ENCODE data around the gene ETV4.

Gene ETV4

DNA sequence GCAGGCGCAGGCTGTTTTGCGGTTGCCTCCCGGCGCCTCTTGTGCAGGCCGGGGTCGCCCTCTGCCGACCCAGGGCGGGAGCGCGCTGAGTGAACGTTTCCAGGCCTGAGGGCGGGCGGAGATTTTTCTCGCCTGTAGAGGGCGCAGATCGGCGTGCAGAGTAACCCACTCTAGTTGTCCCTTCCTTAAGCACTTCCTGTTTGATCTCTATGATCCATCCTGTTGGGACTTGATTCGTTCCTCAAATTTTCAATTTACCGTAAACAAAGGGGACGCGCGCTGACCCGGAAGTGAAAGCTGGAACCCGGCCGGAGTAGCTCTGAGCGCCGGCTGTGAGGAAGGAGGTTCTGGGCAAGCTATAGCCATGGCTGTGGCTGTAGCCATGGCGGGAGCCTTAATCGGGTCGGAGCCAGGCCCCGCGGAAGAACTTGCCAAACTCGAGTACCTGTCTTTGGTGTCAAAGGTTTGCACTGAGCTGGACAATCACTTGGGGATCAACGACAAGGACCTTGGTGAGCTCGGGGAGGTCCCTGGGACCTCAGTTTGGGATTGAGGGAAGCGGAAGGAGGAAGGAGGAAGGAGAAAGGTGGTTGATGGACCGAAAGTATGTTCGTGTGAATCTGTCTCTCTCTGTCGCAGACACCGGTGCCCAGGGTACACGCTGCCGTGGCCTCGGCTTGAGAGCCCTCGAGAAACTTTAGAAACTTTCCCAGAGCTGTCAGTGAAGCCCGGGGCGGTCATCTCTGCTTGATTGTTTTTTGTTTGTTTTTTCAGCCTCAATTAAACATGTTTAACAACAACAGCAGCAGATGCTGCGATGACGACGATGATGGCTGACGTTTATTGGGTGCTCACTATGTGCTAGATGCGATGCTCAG lies 62.2 kb downstream of the ETV4 start, which contains the start of gene DHX8:
Gene DHX8 (plus strand): TSS at position 302 of the 878 bp plus-strand sequence. CDS start 63 bp downstream, at position 365.
- FAIRE-seq = peak; percentile 53
- peak; percentile 100 for TF ChIP-seq CTCF (IDR thresholded peaks at IDR 0.05; ENCODE audit: insufficient read depth, missing control alignments)
- DNase-seq (ENCODE audit: insufficient read length, low spot score) = peak; percentile 59

DNA sequence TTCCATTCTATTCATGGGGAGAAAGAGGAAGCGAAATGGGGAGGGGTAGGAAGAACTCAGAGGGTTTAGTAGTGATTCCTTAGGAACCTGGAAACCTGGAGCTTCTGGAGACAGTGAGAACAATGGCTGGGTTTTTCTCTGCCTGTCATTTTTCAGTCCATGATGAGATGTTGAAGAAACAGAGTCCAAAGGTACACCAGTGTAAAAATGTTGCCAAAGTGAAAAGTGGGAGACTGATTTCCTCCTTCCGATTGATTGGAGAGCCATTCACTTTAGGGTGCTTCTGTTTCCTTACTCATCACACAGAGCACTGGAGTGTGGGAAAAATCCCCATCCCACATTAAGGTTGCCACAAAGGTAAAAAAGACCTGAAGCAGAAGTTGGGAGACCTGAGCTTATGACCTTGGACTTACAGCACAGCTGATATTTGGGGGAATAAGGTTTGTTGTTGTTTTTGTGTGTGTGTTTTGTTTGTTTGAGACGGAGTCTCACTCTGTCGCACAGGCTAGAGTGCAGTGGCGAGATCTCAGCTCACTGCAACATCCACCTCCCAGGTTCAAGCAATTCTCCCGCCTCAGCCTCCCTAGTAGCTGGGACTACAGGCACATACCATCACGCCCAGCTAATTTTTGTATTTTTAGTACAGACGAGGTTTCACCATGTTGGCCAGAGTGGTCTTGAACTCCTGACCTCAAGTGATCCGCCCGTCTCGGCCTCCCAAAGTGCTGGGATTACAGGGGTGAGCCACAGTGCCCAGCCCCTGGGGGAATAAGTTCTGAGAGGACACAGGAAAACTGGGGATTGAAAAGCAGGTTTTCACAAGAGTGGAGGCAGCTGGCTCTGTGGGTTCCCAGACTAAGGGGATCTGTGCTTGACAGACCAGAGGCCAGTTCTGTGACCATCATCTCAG lies 63.8 kb downstream of the ETV4 start:
- no peak for TF ChIP-seq CTCF (IDR thresholded peaks at IDR 0.05; ENCODE audit: insufficient read depth, missing control alignments)
- FAIRE-seq (no peak), DNase-seq (ENCODE audit: insufficient read length, low spot score) (no peak)

GRCh38 chr17:43479948-43480347 lies 66.2 kb downstream of the ETV4 start:
- no peak for TF ChIP-seq CTCF (IDR thresholded peaks at IDR 0.05; ENCODE audit: insufficient read depth, missing control alignments)
- DNase-seq (ENCODE audit: insufficient read length, low spot score) (no peak), FAIRE-seq (no peak)

Data from D721Med (cell line).